ENCODE data around the gene NPTN.

Gene NPTN

DNA sequence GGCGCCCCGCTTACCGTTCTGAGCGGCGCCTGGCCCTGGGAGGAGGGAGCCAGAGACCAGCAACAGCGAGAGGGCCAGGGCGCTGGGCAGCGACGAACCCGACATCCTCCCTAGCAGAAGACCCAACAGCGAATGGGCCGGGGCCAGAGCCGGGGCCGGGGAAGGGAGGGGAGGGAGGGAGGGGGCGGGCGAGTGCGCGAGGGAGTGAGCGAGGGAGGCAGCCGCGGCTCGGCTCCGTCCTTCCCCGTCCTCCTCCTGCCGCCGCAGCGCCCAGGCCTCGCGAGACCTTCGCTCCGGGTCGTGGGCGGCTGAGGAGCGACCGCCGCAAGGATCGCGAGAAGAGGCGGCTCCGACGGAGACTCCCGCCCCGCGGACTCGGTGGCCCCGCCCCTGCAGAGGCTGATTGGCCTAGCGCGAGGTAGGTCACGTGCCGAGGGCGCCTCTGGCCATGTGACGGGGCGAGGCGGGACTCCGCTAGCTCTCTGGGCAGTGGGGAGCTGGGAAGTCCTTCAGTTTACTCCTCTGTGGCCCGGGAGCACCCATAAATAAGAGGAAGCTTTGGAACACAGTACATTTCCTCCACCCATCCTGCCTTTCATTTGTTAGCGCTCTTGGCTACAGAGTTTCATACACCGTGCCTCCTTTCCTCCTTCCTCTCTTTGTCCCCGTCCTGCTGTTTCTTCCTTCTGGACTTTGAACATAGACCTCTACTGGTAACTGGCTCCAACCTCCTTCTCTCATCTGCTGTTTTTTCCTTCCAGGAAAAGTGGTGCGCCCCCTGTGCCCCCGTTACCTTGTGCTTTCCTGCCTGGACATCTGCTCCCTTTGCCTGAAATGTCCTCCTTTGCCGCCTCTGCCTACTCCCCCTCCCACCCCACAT lies at the start of gene NPTN:
Gene NPTN, minus strand, starts transcription at position 279 of the 880 bp plus-strand sequence. Its CDS starts 174 bp downstream, at position 105.
- DNase-seq = peak; percentile 97

DNA sequence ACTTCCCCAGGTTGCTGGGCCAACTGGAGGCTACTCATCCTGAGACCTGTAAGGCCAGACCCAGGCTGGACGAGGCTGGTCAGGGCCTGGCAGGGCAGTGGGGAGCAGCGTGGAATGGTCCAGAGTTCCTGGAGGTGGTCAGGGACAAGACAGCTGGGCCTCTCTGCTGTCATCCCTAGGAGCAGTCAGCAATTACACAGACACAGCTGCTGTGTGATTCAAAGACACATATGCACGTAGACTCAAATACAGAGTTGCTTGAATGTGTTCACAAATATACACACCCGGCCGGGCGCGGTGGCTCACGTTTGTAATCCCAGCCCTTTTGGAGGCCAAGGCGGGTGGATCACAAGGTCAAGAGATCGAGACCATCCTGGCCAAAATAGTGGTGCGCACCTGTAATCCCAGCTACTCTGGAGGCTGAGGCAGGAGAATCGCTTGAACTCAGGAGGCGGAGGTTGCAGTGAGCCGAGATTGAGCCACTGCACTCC lies 49.5 kb upstream of the NPTN start:
- no peak for DNase-seq

DNA sequence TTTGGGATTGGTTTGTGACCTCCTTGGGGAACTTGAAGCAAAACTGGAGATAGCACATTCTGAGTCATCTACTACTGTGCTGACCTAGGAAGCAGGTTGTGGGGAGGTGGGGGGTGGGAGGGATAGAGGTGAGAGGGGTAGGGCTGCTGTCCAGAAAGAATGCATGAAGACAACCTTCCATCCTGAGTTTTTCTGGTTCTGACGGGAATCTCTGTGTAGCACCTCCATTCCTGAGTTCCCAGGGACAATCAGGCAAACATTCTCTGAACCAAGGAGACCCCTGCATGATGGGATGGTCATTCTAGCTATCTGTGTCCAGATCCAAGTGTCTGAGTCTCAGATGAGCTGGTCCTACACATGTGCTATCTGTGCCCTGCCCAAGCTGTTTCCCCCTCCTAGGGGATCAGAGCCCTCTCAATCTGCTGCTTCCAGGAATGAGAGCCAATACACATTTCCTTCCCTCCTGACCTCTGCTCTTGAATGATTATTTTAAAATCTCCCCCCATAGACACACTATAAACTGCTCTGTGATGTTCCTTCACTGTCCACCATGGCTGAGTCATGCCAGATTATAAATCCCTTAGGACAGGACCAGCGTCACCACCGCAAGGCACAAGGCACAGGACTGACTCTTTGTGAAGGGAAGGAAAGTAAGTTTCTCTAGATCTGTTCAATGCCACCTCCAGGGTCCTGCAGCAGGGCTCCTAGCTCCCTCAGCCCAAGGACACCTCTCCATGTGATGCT lies 48.8 kb upstream of the NPTN start:
- peak; percentile 25 for DNase-seq

DNA sequence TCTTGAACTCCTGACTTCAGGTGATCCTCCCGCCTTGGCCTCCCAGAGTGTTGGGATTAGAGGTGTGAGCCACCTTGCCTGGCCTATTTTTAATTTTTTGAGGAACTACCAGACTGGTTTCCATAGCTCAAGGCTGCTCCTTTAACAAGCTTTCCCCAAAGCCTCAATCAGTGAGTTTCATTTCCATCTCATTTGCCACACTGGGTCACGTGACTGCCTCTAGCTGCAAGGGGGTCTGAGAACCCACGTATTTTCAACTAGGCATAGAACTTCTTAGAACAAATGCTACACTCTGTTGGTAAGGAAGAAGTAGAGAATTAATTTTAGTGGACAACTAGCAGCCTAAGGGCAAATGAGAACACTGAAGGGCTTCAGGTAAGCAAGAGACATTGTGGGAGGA lies 47.9 kb upstream of the NPTN start:
- DNase-seq = no peak

DNA sequence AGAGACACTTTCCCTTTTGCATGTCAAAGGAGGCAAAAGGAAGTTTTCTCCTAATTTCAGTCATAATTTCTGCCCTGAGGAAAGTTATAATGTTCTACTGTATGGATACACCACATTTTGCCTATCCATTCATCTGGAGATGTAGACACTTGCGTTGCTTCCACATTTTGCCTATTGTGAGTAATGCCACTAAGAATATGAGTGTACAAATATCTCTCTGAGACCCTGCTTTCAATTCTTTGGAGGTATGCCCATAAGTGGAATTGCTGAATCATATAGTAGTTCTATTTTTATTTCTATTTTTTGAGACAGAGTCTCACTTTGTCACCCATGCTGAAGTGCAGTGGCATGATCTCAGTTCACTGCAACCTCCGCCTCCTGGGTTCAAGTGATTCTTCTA lies 47.4 kb upstream of the NPTN start:
- no peak for DNase-seq

DNA sequence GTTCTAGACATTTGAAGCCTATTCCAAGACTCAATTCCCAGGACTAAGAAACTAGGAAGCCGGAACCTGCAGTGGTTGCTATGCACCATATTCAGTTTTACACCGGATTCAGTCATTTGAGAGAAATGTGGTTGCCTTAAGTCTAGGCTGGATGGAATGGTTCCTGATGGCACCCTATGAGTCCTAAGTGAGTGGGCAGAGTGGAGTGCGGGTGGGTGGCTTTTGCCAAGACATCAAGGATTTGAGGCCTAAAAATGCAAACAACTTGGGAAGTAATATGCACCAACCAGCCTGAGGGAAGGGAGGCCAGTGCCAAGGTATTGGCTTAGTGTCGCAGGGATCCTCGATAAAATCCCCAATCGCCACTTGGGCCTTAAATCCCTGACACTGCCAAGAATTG lies 46.8 kb upstream of the NPTN start:
- DNase-seq = no peak

DNA sequence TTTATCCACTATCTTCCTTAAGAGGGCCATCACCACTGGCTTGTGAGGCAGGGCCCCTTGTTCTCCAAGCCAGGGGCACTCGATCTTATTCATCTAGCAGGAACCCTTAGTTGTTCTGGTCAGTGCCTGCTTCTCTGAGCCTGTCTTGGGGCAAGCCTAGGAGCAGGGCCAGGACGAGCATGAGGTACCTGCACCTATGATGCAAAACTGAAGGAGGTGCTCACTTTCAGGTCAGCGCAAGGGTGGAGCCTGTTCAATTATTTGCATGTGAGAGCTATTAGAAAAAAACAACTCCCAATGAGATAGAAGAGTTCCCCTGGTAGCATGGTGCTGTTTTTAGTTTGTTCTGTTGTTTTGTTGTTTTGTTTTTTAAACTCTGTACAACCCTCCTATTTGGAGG lies 46.0 kb upstream of the NPTN start:
- DNase-seq = no peak

DNA sequence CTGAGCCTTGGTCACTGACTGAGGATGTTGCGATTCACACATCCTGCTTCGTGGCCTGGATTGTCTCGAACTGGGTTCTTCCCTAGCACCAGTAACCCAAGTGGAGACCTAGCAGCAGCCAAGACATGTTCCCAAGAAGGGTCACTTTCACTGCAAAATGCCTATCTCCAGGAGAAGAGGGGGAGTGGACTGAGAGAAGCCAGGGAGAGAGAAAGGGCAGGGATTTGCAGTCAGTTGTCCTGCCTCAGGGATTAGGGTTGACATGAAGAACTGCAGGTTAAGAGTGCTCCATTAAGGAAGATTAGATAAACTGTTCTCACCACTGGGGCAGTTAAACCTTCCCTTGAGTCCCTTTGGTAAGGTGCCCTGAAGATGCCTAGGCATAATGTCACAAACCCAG lies 45.3 kb upstream of the NPTN start:
- DNase-seq = no peak

DNA sequence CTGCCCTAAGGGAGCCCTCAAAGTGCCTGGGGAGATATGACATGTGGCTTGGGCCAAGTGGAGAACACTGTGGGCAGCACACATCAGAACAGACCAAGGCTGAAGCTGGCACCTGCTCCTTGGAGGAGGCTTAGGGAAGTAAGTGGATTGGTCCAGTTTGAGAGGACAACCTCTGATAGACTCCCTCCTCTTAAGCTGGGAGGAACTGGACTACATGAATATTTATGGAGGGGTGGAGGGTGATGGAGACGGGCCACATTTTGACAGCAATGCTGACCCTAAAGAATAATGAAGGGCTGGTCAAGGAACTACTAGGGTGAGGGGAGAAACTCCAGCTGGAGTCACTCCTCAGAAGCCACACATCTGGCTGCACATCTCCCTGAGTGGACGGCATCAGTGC lies 44.5 kb upstream of the NPTN start:
- DNase-seq = no peak

DNA sequence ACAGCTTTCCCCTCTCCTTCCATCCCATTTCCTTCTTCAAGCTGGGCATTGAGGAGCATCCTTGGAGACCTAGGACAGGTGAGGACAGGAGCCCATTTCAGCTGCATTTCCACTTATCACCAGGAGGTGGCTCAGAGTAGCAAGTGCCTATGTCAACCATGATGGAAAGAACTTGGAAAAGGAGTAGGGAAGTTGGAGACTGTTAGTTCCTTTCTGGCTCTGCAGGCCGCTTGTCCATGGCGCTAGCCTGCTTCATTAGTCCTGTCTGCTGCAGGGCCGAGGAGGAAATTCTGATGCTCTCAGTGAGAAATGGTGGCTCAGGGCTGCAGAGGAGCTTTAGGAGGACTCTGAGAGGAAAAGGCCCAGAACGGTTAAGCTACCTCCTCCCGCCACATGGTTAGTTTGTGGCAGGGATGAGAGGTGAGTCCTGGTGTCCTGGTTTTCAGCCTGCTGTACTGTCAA lies 44.0 kb upstream of the NPTN start:
- no peak for DNase-seq

DNA sequence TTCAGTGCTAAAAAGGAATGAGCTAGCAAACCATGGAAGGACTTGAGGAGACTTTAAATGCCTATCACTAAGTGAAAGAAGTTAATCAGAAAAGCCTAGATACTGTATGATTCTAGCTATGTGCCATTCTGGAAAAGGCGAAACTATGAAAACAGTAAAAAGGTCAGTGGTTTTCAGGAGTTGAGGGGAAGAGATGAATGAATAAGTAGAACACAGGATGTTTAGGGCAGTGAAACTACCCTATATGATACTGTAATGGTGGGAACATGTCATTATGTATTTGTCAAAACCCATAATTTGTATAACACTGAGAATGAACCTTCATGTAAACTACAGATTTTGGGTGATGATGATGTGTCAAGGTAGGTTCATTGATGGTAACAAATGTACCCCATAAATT lies 41.4 kb upstream of the NPTN start:
- DNase-seq = no peak

DNA sequence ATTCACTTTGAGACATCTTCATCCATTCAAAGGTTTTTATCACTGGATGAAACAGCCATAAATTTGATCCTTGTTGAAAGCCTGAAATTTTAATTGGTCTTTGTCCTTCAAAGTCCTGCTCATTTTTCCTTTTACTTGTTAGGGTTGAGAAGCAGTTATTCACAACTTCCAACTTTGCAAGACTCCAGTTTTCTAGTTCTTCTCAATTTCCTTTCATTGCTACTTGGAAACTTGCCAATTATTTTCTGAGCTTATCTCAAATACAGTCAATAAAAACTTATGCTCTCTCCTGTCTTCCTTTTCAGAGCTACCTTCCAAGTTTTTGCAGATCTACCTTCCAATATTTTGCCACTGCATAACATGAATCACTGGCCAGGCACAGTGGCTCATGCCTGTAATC lies 27.3 kb upstream of the NPTN start:
- DNase-seq = no peak

DNA sequence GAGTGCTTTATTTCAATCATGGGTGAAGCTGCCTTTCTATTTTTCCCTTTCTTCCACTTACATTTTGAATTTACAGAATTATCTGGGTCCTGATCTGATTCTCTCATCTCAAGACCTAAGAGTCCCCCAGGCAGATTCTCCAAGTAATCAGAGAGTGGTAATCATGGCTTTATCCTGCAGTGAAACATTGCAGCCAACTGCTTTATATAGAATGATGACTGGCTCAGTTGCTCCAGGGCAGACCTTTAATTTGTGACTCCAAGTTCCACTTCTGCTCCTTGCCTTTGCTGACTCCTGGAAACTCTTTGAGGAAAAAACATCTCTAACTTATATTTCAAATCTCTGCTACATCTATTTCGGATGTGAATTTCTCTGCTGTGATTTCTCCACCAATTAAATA lies 25.5 kb upstream of the NPTN start:
- DNase-seq = no peak

DNA sequence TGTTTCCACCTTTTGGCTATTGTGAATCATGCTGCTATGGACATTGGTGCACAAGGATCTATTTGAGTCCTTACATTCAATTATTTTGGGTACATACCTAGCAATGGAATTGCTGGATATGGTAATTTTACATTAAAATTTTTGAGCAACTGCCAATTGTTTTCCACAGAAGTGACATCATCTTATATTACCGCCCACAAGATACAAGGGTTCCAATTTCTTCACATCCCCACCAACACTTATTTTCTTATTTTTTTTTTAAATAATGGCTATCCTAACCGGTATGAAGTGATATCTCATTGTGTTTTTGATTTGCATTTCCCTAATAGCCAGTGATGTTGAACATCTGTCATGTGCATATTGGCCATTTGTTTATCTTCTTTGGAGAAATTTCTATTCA lies 22.5 kb upstream of the NPTN start:
- DNase-seq = no peak

DNA sequence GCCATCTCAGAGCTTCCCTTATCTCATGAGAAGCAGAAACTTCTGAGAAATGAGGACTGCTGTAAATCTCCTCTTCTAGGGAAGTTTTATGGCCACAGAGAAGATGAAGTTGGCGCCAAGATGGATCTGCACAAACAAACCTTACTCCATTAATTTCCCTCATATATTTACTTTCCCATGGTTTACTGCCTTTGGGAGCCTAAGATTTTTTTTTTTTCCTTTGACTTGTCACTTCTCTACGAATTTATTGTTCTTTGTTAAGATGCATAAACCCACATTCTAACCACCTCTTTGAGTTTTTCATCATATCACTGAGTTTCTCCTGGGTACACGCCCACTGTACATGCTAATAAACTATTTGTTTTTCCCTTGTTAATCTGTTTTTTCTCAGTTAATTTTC lies 21.5 kb upstream of the NPTN start:
- no peak for DNase-seq

DNA sequence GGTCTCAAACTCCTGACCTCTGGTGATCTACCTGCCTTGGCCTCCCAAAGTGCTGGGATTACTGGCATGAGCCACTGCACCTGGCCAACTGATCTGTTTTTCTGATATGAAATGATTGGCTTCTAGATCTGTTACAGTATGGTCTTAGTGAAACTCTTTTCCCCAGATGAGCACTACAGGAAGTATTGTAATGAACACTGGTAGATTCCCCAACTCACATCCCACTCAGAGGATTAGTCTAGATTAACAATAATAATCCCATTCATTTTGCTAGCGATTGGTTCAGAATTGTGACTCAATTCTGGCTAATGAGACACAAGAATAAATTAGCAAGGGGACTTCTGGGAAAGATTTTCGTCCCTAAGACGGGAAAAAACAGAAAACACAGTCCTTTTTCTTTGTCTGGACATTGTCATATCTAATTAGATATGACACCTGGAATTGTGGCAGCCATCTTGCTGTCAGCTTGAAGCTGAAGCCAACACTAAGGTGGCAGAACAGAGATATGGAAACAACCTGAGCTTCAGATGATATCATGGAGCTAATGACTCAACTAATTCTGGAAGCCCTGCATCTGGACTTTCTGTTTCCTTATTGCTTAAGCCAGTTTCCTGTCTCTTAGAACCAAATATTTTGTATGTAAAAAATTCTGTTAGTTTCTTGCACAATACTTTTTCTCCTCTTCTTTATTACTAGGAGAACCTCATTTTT lies 17.4 kb upstream of the NPTN start:
- no peak for DNase-seq

DNA sequence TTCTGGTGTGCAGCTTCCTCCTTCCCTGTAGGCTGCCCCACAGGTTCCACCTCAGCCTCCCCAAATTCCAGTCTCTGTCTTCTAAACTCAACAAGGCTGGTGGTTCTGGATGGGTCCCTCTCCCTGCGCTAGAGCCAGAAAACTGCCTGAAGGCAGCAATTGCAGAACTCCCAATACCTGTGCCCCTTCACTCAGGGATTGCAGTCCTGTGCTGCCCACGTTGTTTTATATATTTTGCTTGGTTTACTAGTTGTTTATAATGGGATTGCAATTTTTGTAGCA lies 14.8 kb upstream of the NPTN start:
- no peak for DNase-seq

DNA sequence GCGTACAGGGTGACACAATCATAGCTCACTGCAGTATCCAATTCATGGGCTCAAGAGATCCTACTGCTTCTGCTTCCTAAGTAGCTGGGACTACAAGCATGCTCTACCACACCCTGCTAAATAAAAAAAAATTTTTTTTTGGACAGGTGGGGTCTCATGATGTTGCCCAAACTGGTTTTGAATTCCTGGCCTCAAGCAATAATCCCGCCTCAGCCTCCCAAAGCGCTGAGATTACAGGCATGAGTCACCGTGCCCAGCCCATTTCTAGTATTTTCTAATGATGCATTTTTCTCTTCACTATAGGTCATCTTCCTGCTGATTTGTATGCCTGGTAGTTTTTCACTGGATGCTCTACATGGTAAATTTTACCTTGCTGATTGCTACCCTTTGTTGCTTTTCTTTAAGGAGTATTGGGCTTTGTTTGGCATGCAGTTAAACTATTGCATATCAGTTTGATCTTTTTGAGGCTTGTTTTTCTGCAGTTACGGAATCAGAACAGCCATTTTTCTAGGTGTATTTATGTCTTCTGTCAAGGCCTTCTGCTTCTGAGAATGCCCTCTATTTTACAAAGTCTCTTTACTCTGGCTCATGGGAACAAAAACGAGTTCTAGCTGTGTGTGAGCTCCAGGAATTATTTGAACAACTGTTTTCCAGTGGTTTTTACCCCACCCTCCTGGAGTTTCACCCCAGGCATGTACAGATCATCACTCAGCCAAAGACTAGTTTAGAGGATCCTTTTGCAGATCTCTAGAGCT lies 14.2 kb upstream of the NPTN start:
- DNase-seq = no peak

DNA sequence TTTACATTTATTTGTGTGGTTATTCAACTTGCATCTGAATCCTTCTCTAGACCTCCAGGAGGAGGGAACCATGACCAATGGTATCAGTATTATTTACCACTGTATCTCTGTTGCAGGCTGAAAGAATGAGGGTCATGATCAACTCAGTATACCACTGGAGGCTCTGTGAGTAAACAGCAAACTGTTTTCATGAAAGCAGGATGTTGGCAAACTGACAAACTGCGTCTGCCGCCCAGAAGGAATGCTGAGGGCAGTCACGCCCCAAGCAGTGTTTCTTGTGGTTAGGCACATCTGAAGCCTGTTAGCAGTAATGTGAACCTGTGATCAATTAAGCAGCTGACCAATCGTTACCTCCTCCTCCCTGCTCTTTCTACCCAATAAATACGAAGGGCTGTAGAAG lies 6.3 kb upstream of the NPTN start:
- DNase-seq = peak; percentile 23

DNA sequence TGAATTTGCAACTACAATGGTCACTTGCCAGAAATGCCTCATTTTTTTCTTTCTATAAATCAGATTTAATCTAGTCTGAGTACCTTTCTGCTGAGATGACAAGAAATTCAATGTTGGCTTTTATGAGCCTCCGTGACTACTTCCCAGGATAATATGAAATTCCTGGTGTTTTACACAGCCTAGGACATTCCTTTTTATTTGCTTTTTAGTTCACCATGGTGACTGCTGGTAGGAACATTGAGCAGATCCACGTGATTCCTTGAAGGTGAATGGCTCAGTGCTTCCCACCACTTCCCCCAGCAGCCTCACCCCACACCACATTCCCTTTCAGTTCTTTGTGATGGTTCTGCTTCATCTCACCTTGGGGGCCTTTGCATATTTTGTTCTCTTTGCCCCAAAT lies 4.3 kb upstream of the NPTN start:
- no peak for DNase-seq

DNA sequence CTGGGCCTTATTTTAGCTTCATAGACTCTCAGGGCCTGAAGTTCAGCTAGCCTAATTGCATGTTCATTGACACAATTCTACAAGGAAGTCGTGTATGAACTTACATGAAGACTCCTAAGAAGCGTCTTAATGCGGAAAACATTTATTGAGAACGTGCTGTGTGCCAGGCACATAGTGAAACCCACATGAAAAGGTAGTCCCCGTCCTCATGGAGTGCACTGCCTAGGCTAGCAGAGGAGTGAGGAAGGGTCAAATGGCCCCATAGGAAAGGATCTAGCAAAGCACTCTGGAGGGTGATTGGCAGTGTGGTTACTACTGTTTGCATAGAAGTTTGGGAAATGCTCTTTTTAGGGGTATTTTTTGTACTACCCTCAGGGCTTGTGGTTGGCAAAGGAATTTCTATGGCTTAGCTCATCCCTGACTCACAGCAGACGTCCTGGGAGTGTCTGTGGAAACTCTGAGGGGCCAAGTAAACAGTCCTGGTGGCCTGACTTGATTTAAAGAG lies 854 bp upstream of the NPTN start:
- peak; percentile 66 for DNase-seq

DNA sequence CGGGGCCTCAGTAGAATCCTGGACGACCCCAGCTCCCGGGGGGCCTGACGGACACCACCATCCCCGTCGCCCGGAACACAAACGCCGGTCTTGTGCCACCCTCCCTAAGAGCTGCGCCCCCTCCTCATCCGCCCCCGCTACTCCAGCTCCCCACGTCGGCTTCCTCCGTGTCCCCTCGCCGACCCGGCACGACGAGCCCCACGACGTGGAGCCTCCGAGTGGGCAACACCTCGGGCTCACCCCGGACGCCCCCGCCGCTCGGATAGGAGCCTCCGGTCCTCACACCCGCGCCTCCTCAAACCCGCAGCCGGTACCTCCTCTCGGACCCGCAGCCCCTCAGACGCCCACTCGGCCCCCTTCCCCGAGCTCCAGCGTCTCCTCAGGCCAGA lies 525 bp downstream of the NPTN start:
- no peak for DNase-seq
